ENCODE results near the gene TAF1B.
A peak's percentile ranks its signal among the peaks of the same experiment; 100 is the strongest.
"Not testable (repeated sequence)": the region's sequence is repeated elsewhere in the genome, so short reads cannot be mapped to it uniquely, and the experiment has no call there.

The TAF1B gene

GRCh38 chr2:9831670-9832069, 11.6 kb upstream of the TAF1B start:
- DNase-seq (ENCODE audit: low read depth in 2 of 2): no peak
- H3K4me3 ChIP-seq (replicated peaks in 1 of 2; ENCODE audit: low read depth in 2 of 2, low read length in 2 of 2): no peak overlapping the region

GRCh38 chr2:9832586-9832985, 10.7 kb upstream of the TAF1B start:
- TF ChIP-seq CTCF (IDR thresholded peaks at IDR 0.05; ENCODE audit: low read depth, low read length): no peak
- DNase-seq (ENCODE audit: low read depth in 2 of 2): peak; percentile 36 to 74
- H3K4me3 ChIP-seq (replicated peaks in 1 of 2; ENCODE audit: low read depth in 2 of 2, low read length in 2 of 2): no peak overlapping the region

More at GRCh38 chr2:9831670-9832069, 11.6 kb upstream of the TAF1B start:
- no peak for TF ChIP-seq CTCF (IDR thresholded peaks at IDR 0.05; ENCODE audit: low read depth, low read length)

- not testable (repeated sequence) for H3K4me3 ChIP-seq (replicated peaks in 1 of 2; ENCODE audit: low read depth in 2 of 2, low read length in 2 of 2); DNase-seq (ENCODE audit: low read depth in 2 of 2)
Measured at GRCh38 chr2:9835068-9835467, 8.2 kb upstream of the TAF1B start.

- DNase-seq (ENCODE audit: low read depth in 2 of 2): no peak
- no peak overlapping the region for H3K4me3 ChIP-seq (replicated peaks in 1 of 2; ENCODE audit: low read depth in 2 of 2, low read length in 2 of 2)
- no peak for TF ChIP-seq CTCF (IDR thresholded peaks at IDR 0.05; ENCODE audit: low read depth, low read length)
Measured at GRCh38 chr2:9836074-9836473, 7.2 kb upstream of the TAF1B start.

GRCh38 chr2:9836517-9836916, 6.8 kb upstream of the TAF1B start:
- H3K4me3 ChIP-seq (replicated peaks in 1 of 2; ENCODE audit: low read depth in 2 of 2, low read length in 2 of 2): no peak overlapping the region
- TF ChIP-seq CTCF (IDR thresholded peaks at IDR 0.05; ENCODE audit: low read depth, low read length): no peak
- no peak for DNase-seq (ENCODE audit: low read depth in 2 of 2)

GRCh38 chr2:9837451-9837850, 5.8 kb upstream of the TAF1B start:
- no peak for DNase-seq (ENCODE audit: low read depth in 2 of 2)
- TF ChIP-seq CTCF (IDR thresholded peaks at IDR 0.05; ENCODE audit: low read depth, low read length): no peak
- no peak overlapping the region for H3K4me3 ChIP-seq (replicated peaks in 1 of 2; ENCODE audit: low read depth in 2 of 2, low read length in 2 of 2)

- no peak for TF ChIP-seq CTCF (IDR thresholded peaks at IDR 0.05; ENCODE audit: low read depth, low read length)
- DNase-seq (ENCODE audit: low read depth in 2 of 2): no peak
- no peak overlapping the region for H3K4me3 ChIP-seq (replicated peaks in 1 of 2; ENCODE audit: low read depth in 2 of 2, low read length in 2 of 2)
Measured at GRCh38 chr2:9838391-9838790, 4.9 kb upstream of the TAF1B start.

Data from cardiac fibroblast (primary cell).